NT2/D1 (cell line): ENCODE data around the gene KCTD11.

Source experiments
- DNase-seq: peaks from one replicate; pipeline ENCODE4 v3.0.0-alpha.2; 2011; ENCODE audit warnings: low read depth, low spot score
- H3K27me3 ChIP-seq: 2 replicates; pipeline ENCODE4 v1.6.0; 2011; ENCODE audit warnings: mild to moderate bottlenecking; ENCODE audit not compliant: insufficient read length, insufficient read depth
- H3K36me3 ChIP-seq: 2 replicates; pipeline ENCODE4 v1.6.1; 2011; ENCODE audit warnings: mild to moderate bottlenecking, low read length, mixed read lengths; ENCODE audit not compliant: insufficient read depth, insufficient read length
- H3K4me1 ChIP-seq: 2 replicates; pipeline ENCODE4 v1.5.1; 2011; ENCODE audit not compliant: insufficient read depth, insufficient read length
- H3K4me3 ChIP-seq: 2 replicates; pipeline ENCODE4 v1.5.1; 2011; ENCODE audit warnings: low read depth; ENCODE audit not compliant: insufficient read length
- H3K9ac ChIP-seq: 2 replicates; pipeline ENCODE4 v1.6.0; 2011; ENCODE audit warnings: low read depth; ENCODE audit not compliant: insufficient read length
- H3K9me3 ChIP-seq: 2 replicates; pipeline ENCODE4 v1.5.1; 2011; ENCODE audit warnings: mild to moderate bottlenecking, low read length; ENCODE audit not compliant: insufficient read depth
- SUZ12 ChIP-seq: IDR thresholded peaks from 2 replicates; pipeline ENCODE4 v1.6.1; 2011; ENCODE audit not compliant: insufficient read length, insufficient read depth; ENCODE audit errors: extremely low read depth
- YY1 ChIP-seq: IDR thresholded peaks from 2 replicates; pipeline ENCODE4 v1.6.1; 2011; ENCODE audit not compliant: insufficient read length, insufficient read depth
- ZNF274 ChIP-seq: IDR thresholded peaks from 2 replicates; pipeline ENCODE4 v1.6.1; 2011; ENCODE audit warnings: mild to moderate bottlenecking, low read depth, low read length

The KCTD11 gene

GRCh38 chr17:7315570-7316235 lies 36.3 kb upstream of the KCTD11 start:
- peak overlapping the region; percentile 87 for H3K9ac ChIP-seq
- peaks cover 68% of the 10 kb centered on the region for H3K36me3 ChIP-seq
- peaks cover 6% of the 10 kb centered on the region for H3K4me1 ChIP-seq
- no peak for DNase-seq
- H3K9me3 ChIP-seq = no peaks in the 10 kb centered on the region
- TF ChIP-seq ZNF274 (no peak), SUZ12 (no peak), YY1 (no peak)
- H3K4me3 ChIP-seq = peak overlapping the region; percentile 66
- H3K27me3 ChIP-seq = no peaks in the 10 kb centered on the region

- no peak overlapping the region for H3K4me3 ChIP-seq
- no peak for DNase-seq
- TF ChIP-seq SUZ12 (no peak), ZNF274 (no peak), YY1 (no peak)
- no peak overlapping the region for H3K9ac ChIP-seq
- no peaks in the 10 kb centered on the region for H3K27me3 ChIP-seq
- no peaks in the 10 kb centered on the region for H3K9me3 ChIP-seq
- peaks cover 71% of the 10 kb centered on the region for H3K36me3 ChIP-seq
- H3K4me1 ChIP-seq = peaks cover 6% of the 10 kb centered on the region
Measured at GRCh38 chr17:7317161-7317803, 34.7 kb upstream of the KCTD11 start.

GRCh38 chr17:7318121-7318860 lies 33.7 kb upstream of the KCTD11 start:
- no peak overlapping the region for H3K4me3 ChIP-seq
- peaks cover 71% of the 10 kb centered on the region for H3K36me3 ChIP-seq
- no peaks in the 10 kb centered on the region for H3K27me3 ChIP-seq
- no peak for TF ChIP-seq SUZ12
- no peak for TF ChIP-seq YY1
- no peak for TF ChIP-seq ZNF274
- peaks cover under 1% of the 10 kb centered on the region for H3K4me1 ChIP-seq
- H3K9me3 ChIP-seq = no peaks in the 10 kb centered on the region
- no peak overlapping the region for H3K9ac ChIP-seq
- no peak for DNase-seq

- Histone ChIP-seq H3K9me3 (no peaks in the 10 kb centered on the region), H3K4me3 (no peak overlapping the region), H3K27me3 (no peaks in the 10 kb centered on the region), H3K36me3 (peaks cover 85% of the 10 kb centered on the region), H3K9ac (no peak overlapping the region), H3K4me1 (no peaks in the 10 kb centered on the region)
- TF ChIP-seq YY1 (no peak), SUZ12 (no peak), ZNF274 (no peak)
- DNase-seq = no peak
Measured at GRCh38 chr17:7321466-7321865, 30.5 kb upstream of the KCTD11 start.

GRCh38 chr17:7322520-7323194 lies 29.3 kb upstream of the KCTD11 start:
- Histone ChIP-seq H3K4me3 (no peak overlapping the region), H3K9me3 (no peaks in the 10 kb centered on the region), H3K36me3 (peaks cover 88% of the 10 kb centered on the region), H3K27me3 (no peaks in the 10 kb centered on the region), H3K9ac (no peak overlapping the region), H3K4me1 (no peaks in the 10 kb centered on the region)
- DNase-seq = no peak
- TF ChIP-seq SUZ12 (no peak), ZNF274 (no peak), YY1 (no peak)

GRCh38 chr17:7323731-7324437 lies 28.1 kb upstream of the KCTD11 start:
- DNase-seq = no peak
- no peak for TF ChIP-seq SUZ12
- no peak for TF ChIP-seq ZNF274
- no peak for TF ChIP-seq YY1
- no peaks in the 10 kb centered on the region for H3K9me3 ChIP-seq

More at GRCh38 chr17:7323731-7324437, 28.1 kb upstream of the KCTD11 start:
- no peak overlapping the region for H3K9ac ChIP-seq
- H3K36me3 ChIP-seq = peaks cover 76% of the 10 kb centered on the region
- H3K27me3 ChIP-seq = no peaks in the 10 kb centered on the region
- no peak overlapping the region for H3K4me3 ChIP-seq
- H3K4me1 ChIP-seq = no peaks in the 10 kb centered on the region
